ENCODE measurements around the gene EYS. TPM values are rescaled to one million over a fixed set of nuclear protein-coding genes. Genes with fewer than 3 reads are reported as not detected.

Gene EYS
- total and polyA plus RNA-seq, 8 donors, result 0.24 to 0.85 (median 0.55) TPM

- TF ChIP-seq CTCF (IDR thresholded peaks at IDR 0.05), result no peak
- Histone ChIP-seq H3K4me1 (no peaks in the 10 kb centered on the region), H3K27me3 (no peaks in the 10 kb centered on the region), H3K27ac (no peak overlapping the region), H3K9me3 (peaks cover 0 to 14% of the 10 kb centered on the region in 2 donors), H3K36me3 (no peaks in the 10 kb centered on the region), H3K4me3 (no peak overlapping the region)
- intact Hi-C loops (cut with DNase I), result no loop called here
- DNase-seq (peak in 1 of 4 donors; percentile 7), ATAC-seq (peak; percentile 84)
These were observed 1153.7 kb downstream of the EYS start for GRCh38 chr6:64553249-64553786.

- intact Hi-C loops (cut with DNase I), result no loop called here
- TF ChIP-seq CTCF (IDR thresholded peaks at IDR 0.05), result no peak
- ATAC-seq (no peak), DNase-seq (peak in 1 of 4 donors; percentile 67)
- H3K36me3 ChIP-seq, result no peaks in the 10 kb centered on the region
- H3K4me3 ChIP-seq, result no peak overlapping the region
- no peaks in the 10 kb centered on the region for H3K4me1 ChIP-seq
- H3K27me3 ChIP-seq, result no peaks in the 10 kb centered on the region
- H3K27ac ChIP-seq, result no peak overlapping the region
- peaks cover 0 to 22% of the 10 kb centered on the region in 2 donors for H3K9me3 ChIP-seq
These were observed 1159.3 kb downstream of the EYS start for GRCh38 chr6:64547594-64548268.

GRCh38 chr6:64539917-64540316, 1167.1 kb downstream of the EYS start:
- ATAC-seq, result no peak

GRCh38 chr6:64538722-64539121, 1168.3 kb downstream of the EYS start:
- no peaks in the 10 kb centered on the region for H3K9me3 ChIP-seq
- intact Hi-C loops (cut with DNase I), result no loop called here
- no peak for TF ChIP-seq CTCF (IDR thresholded peaks at IDR 0.05)
- no peaks in the 10 kb centered on the region for H3K36me3 ChIP-seq
- no peak overlapping the region for H3K27ac ChIP-seq
- no peaks in the 10 kb centered on the region for H3K4me1 ChIP-seq
- H3K4me3 ChIP-seq, result no peak overlapping the region
- DNase-seq (no peak), ATAC-seq (no peak)
- no peaks in the 10 kb centered on the region for H3K27me3 ChIP-seq

More at GRCh38 chr6:64539917-64540316, 1167.1 kb downstream of the EYS start:
- Histone ChIP-seq H3K27me3 (no peaks in the 10 kb centered on the region), H3K27ac (no peak overlapping the region), H3K9me3 (no peaks in the 10 kb centered on the region), H3K36me3 (no peaks in the 10 kb centered on the region), H3K4me3 (no peak overlapping the region), H3K4me1 (no peaks in the 10 kb centered on the region)
- intact Hi-C loops (cut with DNase I), result no loop called here
- TF ChIP-seq CTCF (IDR thresholded peaks at IDR 0.05), result no peak
- no peak for DNase-seq

- H3K27me3 ChIP-seq, result no peaks in the 10 kb centered on the region
- H3K9me3 ChIP-seq, result peaks cover 0 to 6% of the 10 kb centered on the region in 2 donors
- no peak for TF ChIP-seq CTCF (IDR thresholded peaks at IDR 0.05)
- no peak overlapping the region for H3K4me3 ChIP-seq
- H3K36me3 ChIP-seq, result no peaks in the 10 kb centered on the region
- DNase-seq, result no peak
- intact Hi-C loops (cut with DNase I), result no loop called here
- H3K27ac ChIP-seq, result no peak overlapping the region
- H3K4me1 ChIP-seq, result no peaks in the 10 kb centered on the region
- ATAC-seq, result no peak
These were observed 1179.1 kb downstream of the EYS start for GRCh38 chr6:64527899-64528298.

Data from left lung (tissue), 10 donors.